NCI-H2029 (cell line): ENCODE data around the gene SPDYE6.
"Not testable (repeated sequence)": the region's sequence is repeated elsewhere in the genome, so short reads cannot be mapped to it uniquely, and the experiment has no call there.

Source experiments
- DNase-seq: peaks from one replicate; lab custom pipeline; 2025; lab: John Stamatoyannopoulos, UW

The SPDYE6 gene

GRCh38 chr7:102363549-102364393 lies 7.5 kb upstream of the SPDYE6 start:
- DNase-seq = peak; percentile 95

- DNase-seq = not testable (repeated sequence)
These were observed 9.3 kb downstream of the SPDYE6 start for GRCh38 chr7:102346983-102347382.

- DNase-seq = not testable (repeated sequence)
These were observed 15.5 kb downstream of the SPDYE6 start for GRCh38 chr7:102340599-102341368.

GRCh38 chr7:102337420-102337819 lies 18.8 kb downstream of the SPDYE6 start:
- not testable (repeated sequence) for DNase-seq

- not testable (repeated sequence) for DNase-seq
These were observed 19.2 kb downstream of the SPDYE6 start for GRCh38 chr7:102337002-102337401.

- not testable (repeated sequence) for DNase-seq
These were observed 20.7 kb downstream of the SPDYE6 start for GRCh38 chr7:102335574-102335973.

- not testable (repeated sequence) for DNase-seq
These were observed 25.4 kb downstream of the SPDYE6 start for GRCh38 chr7:102330666-102331460.

- DNase-seq = not testable (repeated sequence)
These were observed 26.9 kb downstream of the SPDYE6 start for GRCh38 chr7:102329366-102329765.

- not testable (repeated sequence) for DNase-seq
These were observed 27.4 kb downstream of the SPDYE6 start for GRCh38 chr7:102328863-102329262.

- not testable (repeated sequence) for DNase-seq
These were observed 29.1 kb downstream of the SPDYE6 start for GRCh38 chr7:102327183-102327582.

- no peak for DNase-seq
These were observed 29.9 kb downstream of the SPDYE6 start for GRCh38 chr7:102326157-102326889.

GRCh38 chr7:102325106-102325505 lies 31.1 kb downstream of the SPDYE6 start:
- not testable (repeated sequence) for DNase-seq

- no peak for DNase-seq
These were observed 32.4 kb downstream of the SPDYE6 start for GRCh38 chr7:102323914-102324195.

- DNase-seq = no peak
These were observed 34.0 kb downstream of the SPDYE6 start for GRCh38 chr7:102322202-102322715.

GRCh38 chr7:102321351-102322201 lies 34.7 kb downstream of the SPDYE6 start:
- no peak for DNase-seq

GRCh38 chr7:102320601-102321350 lies 35.5 kb downstream of the SPDYE6 start:
- no peak for DNase-seq

GRCh38 chr7:102320181-102320580 lies 36.1 kb downstream of the SPDYE6 start:
- DNase-seq = no peak

- no peak for DNase-seq
These were observed 36.6 kb downstream of the SPDYE6 start for GRCh38 chr7:102319671-102320070.

- peak; percentile 40 for DNase-seq
These were observed 37.7 kb downstream of the SPDYE6 start for GRCh38 chr7:102318482-102318971.
